Measurements from ENCODE around the gene LGR4. TPM values are rescaled to one million over a fixed set of nuclear protein-coding genes. Genes with fewer than 3 reads are reported as not detected.
A peak's percentile ranks its signal among the peaks of the same experiment; 100 is the strongest.

The LGR4 gene
- total and polyA plus RNA-seq, 7 donors, result 11.3 to 44.3 (median 29.9) TPM

DNA sequence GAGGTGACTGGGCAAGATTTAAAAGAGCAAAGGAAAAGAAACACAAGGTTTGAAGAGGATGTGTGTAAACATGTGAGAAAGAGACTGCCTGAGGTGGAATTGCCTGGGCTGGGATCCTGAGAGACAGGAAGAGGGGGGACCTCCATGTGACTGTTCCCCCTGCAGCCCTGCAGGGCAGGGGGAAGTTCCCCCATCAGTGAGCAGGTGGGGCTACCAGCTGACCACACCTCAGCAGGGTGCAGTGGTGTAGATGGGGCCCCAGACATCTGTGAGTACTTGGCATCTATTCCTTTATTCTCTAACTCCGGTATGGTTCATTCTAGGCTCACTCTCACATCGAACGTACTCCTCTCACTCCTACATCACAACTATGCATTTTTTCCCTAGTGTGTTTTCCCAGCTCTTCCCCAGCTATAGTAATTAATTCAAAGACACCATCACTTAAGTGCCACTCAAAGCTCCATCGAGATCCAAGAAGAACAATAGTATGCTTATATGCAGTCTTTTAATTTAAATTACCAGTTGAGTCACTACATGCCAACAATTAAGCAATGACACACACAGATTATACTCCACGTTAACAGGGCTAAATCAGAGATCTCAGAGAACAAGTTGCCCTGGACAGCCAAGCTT is 42.7 kb downstream of the LGR4 start:
- no peak for DNase-seq
- Histone ChIP-seq H3K4me1 (peaks cover 0 to 54% (median 40%) of the 10 kb centered on the region in 4 donors), H3K27me3 (no peaks in the 10 kb centered on the region), H3K9me3 (no peaks in the 10 kb centered on the region), H3K4me3 (no peak overlapping the region), H3K36me3 (no peaks in the 10 kb centered on the region), H3K27ac (no peak overlapping the region)
- 41 to 60% methylated on average over 5 of the region's 5 CpGs for WGBS, 2 donors
- intact Hi-C loops (cut with DNase I), result no loop called here
- TF ChIP-seq POLR2A (IDR thresholded peaks at IDR 0.05) (no peak), POLR2AphosphoS5 (IDR thresholded peaks at IDR 0.05) (no peak), EP300 (IDR thresholded peaks at IDR 0.05) (no peak)

DNA sequence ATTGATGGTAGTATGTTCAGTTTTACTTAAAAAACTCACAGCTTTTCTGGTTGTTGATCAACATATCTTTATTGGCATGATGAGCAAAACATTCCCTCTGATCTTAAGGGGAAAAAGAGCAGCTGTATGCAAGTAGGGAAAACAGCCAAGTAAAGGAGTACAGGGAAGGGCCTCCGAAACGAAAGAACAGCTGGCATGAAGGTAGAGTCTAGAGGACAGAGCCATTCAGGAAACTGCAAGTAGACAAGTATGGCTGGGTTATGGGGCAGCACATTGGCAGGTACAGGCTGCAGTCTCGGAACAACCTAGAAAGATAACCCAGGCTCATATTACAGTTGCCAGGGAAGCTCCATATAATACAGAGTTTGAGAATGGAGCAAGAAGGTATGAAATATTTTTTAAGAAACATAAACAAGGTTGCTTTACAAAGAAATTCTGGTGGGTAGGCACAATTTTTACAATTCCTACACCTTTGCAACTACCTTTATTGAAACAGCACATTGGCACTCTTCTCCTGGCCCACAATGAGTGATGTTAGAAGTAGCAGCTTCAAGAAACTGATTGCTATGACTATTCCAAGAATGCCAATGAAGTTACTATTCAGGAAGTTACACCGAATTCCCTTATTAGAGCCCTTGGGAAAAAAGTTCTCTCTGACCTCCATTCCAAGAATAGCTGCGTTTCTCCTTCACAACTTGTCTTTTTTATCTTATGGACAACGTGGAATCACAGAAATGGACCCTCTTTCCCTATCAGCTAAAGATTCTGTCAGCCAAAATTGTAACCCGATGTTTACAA is 45.2 kb downstream of the LGR4 start:
- intact Hi-C loops (cut with DNase I), result no loop called here
- H3K9me3 ChIP-seq, result no peaks in the 10 kb centered on the region
- H3K4me1 ChIP-seq, result peaks cover 0 to 54% (median 40%) of the 10 kb centered on the region in 4 donors
- H3K36me3 ChIP-seq, result no peaks in the 10 kb centered on the region
- no peaks in the 10 kb centered on the region for H3K27me3 ChIP-seq
- TF ChIP-seq EP300 (IDR thresholded peaks at IDR 0.05) (no peak), POLR2AphosphoS5 (IDR thresholded peaks at IDR 0.05) (no peak), POLR2A (IDR thresholded peaks at IDR 0.05) (no peak)
- TF ChIP-seq, protein P1, sequence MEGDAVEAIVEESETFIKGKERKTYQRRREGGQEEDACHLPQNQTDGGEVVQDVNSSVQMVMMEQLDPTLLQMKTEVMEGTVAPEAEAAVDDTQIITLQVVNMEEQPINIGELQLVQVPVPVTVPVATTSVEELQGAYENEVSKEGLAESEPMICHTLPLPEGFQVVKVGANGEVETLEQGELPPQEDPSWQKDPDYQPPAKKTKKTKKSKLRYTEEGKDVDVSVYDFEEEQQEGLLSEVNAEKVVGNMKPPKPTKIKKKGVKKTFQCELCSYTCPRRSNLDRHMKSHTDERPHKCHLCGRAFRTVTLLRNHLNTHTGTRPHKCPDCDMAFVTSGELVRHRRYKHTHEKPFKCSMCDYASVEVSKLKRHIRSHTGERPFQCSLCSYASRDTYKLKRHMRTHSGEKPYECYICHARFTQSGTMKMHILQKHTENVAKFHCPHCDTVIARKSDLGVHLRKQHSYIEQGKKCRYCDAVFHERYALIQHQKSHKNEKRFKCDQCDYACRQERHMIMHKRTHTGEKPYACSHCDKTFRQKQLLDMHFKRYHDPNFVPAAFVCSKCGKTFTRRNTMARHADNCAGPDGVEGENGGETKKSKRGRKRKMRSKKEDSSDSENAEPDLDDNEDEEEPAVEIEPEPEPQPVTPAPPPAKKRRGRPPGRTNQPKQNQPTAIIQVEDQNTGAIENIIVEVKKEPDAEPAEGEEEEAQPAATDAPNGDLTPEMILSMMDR (IDR thresholded peaks at IDR 0.05), result no peak
- DNase-seq, result no peak
- no peak overlapping the region for H3K27ac ChIP-seq
- no peak overlapping the region for H3K4me3 ChIP-seq
- 69 to 78% methylated on average over 7 of the region's 7 CpGs for WGBS, 2 donors

DNA sequence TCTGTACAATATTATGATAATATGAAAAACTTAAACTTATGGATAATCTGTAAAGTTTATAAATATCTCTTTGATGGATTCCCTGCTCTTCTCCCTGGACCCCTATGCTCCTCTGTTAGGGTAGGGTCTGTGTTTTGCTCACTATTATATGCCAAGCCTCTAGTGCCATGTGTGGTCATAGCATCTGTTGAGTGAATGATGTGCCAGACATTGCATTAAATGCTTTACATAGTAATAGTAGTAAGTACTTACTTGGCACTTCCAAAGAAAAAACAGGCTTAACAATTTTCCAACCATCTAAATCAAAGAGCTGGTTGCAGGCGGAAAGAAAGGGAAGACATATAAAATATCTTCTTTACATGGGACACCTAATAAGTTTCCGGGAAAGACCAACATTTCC is 46.8 kb downstream of the LGR4 start:
- Histone ChIP-seq H3K4me3 (no peak overlapping the region), H3K36me3 (no peaks in the 10 kb centered on the region), H3K27ac (no peak overlapping the region), H3K4me1 (peaks cover 0 to 46% (median 36%) of the 10 kb centered on the region in 4 donors), H3K9me3 (no peaks in the 10 kb centered on the region), H3K27me3 (no peaks in the 10 kb centered on the region)
- intact Hi-C loops (cut with DNase I), result no loop called here
- TF ChIP-seq, protein P1 (IDR thresholded peaks at IDR 0.05), result no peak
- TF ChIP-seq POLR2A (IDR thresholded peaks at IDR 0.05), result no peak
- no peak for TF ChIP-seq EP300 (IDR thresholded peaks at IDR 0.05)
- TF ChIP-seq POLR2AphosphoS5 (IDR thresholded peaks at IDR 0.05), result no peak
- 94 to 95% methylated on average over 2 of the region's 2 CpGs for WGBS, 2 donors
- DNase-seq, result no peak

DNA sequence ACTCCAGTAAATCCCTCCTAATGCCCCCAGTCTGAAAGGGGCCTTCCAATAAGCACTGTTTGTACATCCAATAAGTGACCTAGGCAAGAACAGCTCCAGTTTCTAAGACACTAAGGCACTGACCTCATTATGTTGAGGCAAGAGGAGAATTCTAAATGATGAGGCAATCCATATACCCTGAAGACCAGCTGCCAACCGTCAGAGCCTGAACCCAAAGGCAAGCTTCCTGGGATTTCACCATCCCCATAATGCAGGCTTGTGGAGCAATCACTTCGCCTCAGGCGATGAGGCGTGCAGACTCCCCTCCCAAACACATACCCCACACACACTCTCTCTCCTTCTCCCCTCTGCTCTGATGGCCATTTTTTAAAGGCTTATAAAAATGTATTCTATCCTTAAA is 49.5 kb downstream of the LGR4 start:
- Histone ChIP-seq H3K4me1 (peaks cover 0 to 44% (median 33%) of the 10 kb centered on the region in 4 donors), H3K36me3 (no peaks in the 10 kb centered on the region), H3K9me3 (no peaks in the 10 kb centered on the region), H3K4me3 (no peak overlapping the region), H3K27ac (peak overlapping the region in 2 of 4 donors; percentile 27 to 34), H3K27me3 (no peaks in the 10 kb centered on the region)
- TF ChIP-seq POLR2A (IDR thresholded peaks at IDR 0.05), result no peak
- TF ChIP-seq POLR2AphosphoS5 (IDR thresholded peaks at IDR 0.05), result peak in 2 of 4 donors; percentile 16 to 44
- TF ChIP-seq, protein P1 (IDR thresholded peaks at IDR 0.05), result no peak
- TF ChIP-seq EP300 (IDR thresholded peaks at IDR 0.05), result no peak
- WGBS, 2 donors, result 81 to 89% methylated on average over 4 of the region's 4 CpGs
- intact Hi-C loops (cut with DNase I), result no loop called here
- DNase-seq, result peak; percentile 75

DNA sequence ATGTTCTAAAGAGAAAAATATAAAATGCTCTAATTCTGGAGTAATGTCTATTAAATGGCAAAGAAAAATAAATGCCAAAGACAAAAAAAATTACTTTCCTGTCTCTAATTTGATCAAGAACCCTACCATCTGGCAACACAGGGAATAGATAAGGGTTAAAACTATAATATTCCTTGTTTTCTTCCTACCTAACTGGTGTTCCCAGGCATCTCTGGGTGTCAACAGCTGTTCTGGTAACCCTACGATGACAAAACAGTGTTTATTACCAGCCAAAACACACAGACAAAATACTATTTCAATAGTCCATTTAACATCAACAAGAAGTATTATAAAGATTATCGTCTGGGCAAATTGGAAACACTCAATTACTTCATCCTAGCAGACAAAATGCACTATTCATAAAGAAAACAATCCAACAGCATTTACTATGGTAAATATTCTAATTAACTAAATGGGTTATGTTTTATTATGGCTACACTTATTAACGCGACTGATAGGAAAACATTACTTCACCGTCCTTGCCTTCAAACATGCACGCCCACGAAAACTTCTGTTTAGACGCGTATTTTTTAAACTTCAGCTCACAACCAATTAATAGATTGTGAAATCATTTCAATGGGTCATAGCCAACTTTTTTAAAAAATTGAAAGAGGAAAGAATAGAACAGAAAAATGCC is 50.6 kb downstream of the LGR4 start:
- H3K36me3 ChIP-seq, result no peaks in the 10 kb centered on the region
- DNase-seq, result no peak
- peak overlapping the region in 2 of 4 donors; percentile 34 to 54 for H3K27ac ChIP-seq
- TF ChIP-seq, protein P1 (IDR thresholded peaks at IDR 0.05), result no peak
- TF ChIP-seq POLR2AphosphoS5 (IDR thresholded peaks at IDR 0.05) (no peak), POLR2A (IDR thresholded peaks at IDR 0.05) (no peak), EP300 (IDR thresholded peaks at IDR 0.05) (no peak)
- peaks cover 0 to 41% (median 26%) of the 10 kb centered on the region in 4 donors for H3K4me1 ChIP-seq
- 74 to 81% methylated on average over 9 of the region's 9 CpGs for WGBS, 2 donors
- H3K4me3 ChIP-seq, result no peak overlapping the region
- no peaks in the 10 kb centered on the region for H3K27me3 ChIP-seq
- intact Hi-C loops (cut with DNase I), result no loop called here
- H3K9me3 ChIP-seq, result no peaks in the 10 kb centered on the region
